HUES6 (cell line): ENCODE measurements around the gene SLC25A10.
"Not testable (repeated sequence)": the region's sequence is repeated elsewhere in the genome, so short reads cannot be mapped to it uniquely, and the experiment has no call there.

Experiments
- H3K27ac ChIP-seq: 2 replicates; pipeline ENCODE4 v1.7.0; 2013; ENCODE audit warnings: low read depth, mild to moderate bottlenecking, low read length, inconsistent platforms
- H3K27me3 ChIP-seq: 2 replicates; pipeline ENCODE4 v1.6.1; 2013; ENCODE audit warnings: low read length; ENCODE audit not compliant: control insufficient read depth, insufficient read depth
- H3K36me3 ChIP-seq: 2 replicates; pipeline ENCODE4 v1.6.1; 2013; ENCODE audit warnings: low read length; ENCODE audit not compliant: control insufficient read depth, insufficient read depth
- H3K4me1 ChIP-seq: 2 replicates; pipeline ENCODE4 v1.6.1; 2013; ENCODE audit warnings: low read length; ENCODE audit not compliant: control insufficient read depth, insufficient read depth
- H3K4me3 ChIP-seq: 2 replicates; pipeline ENCODE4 v1.5.1; 2013; ENCODE audit warnings: low read depth, low read length
- H3K9ac ChIP-seq: one replicate; pipeline ENCODE4 v1.6.1; 2013; ENCODE audit warnings: mild to moderate bottlenecking, low read length
- H3K9me3 ChIP-seq: 2 replicates; pipeline ENCODE4 v1.6.1; 2013; ENCODE audit warnings: low read depth, low read length; ENCODE audit not compliant: control insufficient read depth, insufficient read depth

SLC25A10 gene

DNA sequence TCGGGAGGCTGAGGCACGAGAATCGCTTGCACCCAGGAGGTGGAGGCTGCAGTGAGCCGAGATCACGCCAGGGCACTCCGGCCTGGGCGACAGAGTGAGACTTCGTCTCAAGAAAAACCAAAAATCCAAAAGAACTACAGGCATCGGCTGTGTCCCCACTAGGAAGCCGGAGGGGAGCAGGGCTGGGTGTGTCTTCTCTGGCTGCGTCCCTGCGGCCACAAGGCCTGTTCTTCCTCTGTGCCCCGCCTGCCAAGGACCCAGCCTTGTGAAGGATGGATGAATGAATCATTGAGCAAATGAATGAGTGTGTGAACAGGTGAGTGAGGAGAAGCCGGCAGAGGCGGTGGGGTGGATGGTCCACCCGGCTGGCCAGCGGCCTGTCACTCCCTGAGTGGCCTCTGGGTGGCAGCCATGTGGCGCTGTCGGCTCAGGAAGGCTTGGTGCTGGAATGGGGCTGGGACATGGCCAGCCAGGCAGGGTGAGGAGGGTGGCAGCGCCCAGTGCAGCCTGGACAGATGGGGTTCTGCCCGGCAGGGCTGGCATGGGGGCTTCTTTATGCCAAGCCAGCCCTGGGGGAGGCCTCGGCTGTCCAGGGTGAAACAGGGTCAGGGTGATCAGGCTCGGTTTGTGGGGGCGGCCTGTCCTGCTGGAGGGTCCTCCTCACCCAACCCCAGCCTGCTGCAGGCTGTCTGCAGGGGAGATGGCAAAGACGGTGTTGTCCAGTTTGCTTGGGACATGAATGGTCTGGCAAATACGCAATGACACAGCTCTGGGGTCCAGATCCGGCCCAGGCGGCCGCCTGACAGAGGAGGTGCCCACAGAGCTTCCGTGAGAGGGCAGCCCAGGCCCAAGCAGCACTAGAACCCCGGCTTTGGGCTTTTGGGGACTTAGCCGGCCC lies 21.7 kb downstream of the SLC25A10 start:
- Histone ChIP-seq H3K4me3 (no peak overlapping the region), H3K4me1 (peaks cover 16% of the 10 kb centered on the region)

DNA sequence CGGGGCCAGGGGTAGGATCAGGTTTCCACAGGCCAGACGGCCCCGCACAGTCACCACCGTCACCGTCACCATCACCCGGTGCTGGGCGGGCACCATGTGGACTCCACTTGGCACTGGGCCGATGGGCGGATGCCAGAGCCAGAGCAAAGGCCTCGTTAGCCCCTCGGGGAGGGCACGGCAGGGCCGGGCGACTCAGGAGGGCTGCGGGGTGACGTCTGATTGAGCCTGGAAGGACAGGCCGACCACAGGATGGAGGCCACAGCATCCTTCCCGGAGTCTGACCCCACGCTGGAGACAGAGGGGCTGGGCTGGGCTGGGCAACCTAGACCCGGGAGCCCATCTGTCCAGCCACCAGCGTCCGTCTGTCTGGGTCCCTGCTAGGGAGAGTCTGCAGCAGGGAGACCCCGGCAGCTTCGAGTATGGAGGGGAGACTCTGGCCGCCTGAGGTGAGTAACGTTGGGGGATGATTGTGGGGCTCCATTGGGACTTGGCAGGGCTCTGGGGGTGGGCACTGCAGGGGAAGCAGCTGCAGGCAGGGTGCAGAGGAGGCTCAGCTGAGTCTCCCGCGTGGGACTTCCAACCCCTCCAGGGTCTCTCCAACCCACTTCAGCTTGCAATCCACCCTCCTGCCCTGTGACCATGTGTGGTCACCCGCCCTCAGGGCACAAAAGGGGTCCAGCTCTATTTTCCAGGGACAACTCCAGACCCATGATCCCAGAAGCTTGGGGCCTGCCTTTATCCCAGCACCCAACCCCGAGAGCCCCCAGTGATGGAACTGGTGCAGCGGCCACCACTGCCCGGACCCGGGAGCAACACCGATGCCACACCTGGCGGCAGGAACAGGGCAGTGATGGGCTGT lies 22.6 kb downstream of the SLC25A10 start:
- Histone ChIP-seq H3K4me3 (no peak overlapping the region), H3K27me3 (peaks cover 18% of the 10 kb centered on the region; the same call in 1 of the 2 replicates), H3K4me1 (peaks cover 16% of the 10 kb centered on the region), H3K36me3 (no peaks in the 10 kb centered on the region), H3K9ac (no peak overlapping the region), H3K27ac (no peak overlapping the region), H3K9me3 (no peaks in the 10 kb centered on the region)

More for the DNA sequence above, 21.7 kb downstream of the SLC25A10 start:
- Histone ChIP-seq H3K36me3 (no peaks in the 10 kb centered on the region), H3K27ac (no peak overlapping the region), H3K27me3 (peaks cover 18% of the 10 kb centered on the region; the same call in 1 of the 2 replicates), H3K9me3 (no peaks in the 10 kb centered on the region), H3K9ac (no peak overlapping the region)

- Histone ChIP-seq H3K36me3 (no peaks in the 10 kb centered on the region), H3K27me3 (peaks cover 18% of the 10 kb centered on the region; the same call in 1 of the 2 replicates), H3K4me1 (peaks cover 16% of the 10 kb centered on the region), H3K27ac (no peak overlapping the region), H3K4me3 (no peak overlapping the region; the same call in 1 of the 2 replicates), H3K9me3 (no peaks in the 10 kb centered on the region), H3K9ac (no peak overlapping the region)
These were observed 23.4 kb downstream of the SLC25A10 start for GRCh38 chr17:81735264-81736102.

DNA sequence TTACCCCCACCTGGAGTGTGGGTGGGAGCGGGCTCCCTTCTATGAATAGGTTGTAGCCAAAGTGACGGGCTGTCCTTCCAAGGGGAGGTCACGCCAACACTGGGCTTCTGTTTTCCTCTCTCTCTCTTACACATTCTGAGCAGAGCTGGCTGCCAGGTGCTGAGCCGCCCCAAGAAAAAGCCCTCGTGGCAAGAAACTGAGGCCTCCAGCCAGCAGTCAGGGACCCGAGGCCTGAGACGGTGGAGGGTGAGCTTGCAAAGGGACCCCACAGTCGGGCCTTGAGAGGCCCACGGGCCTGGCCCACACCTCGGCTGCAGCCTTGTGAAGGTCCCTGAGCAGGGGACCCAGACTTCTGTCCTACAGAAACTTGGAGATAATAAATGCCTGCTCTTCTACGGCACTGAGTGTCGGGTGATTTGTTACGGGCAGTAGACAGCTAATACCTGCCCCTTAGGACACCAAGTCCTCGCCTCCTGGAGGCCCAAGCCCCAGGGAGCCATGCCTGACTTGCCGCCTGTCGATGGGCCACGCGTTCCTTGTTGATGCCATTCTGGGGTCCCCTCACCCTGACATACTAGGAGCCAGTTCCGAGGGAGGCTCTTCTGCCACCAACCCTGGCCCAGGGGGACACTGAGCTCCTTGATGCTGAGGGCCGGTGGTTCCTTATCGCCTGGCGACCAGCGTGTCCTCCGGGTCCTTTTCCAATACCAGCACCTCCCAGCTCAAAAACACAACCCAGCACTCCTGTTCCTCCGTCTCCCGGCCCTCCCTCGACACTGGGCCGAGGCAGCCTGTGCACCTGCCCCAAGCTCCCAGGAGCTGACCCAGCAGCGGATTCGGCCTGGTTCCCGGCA lies 26.1 kb downstream of the SLC25A10 start:
- peaks cover 10% of the 10 kb centered on the region for H3K4me1 ChIP-seq
- no peak overlapping the region for H3K9ac ChIP-seq
- H3K27ac ChIP-seq: no peak overlapping the region

GRCh38 chr17:81738801-81739393 lies 26.8 kb downstream of the SLC25A10 start:
- H3K4me1 ChIP-seq: peaks cover 10% of the 10 kb centered on the region
- no peak overlapping the region for H3K27ac ChIP-seq
- peaks cover 18% of the 10 kb centered on the region; the same call in 1 of the 2 replicates for H3K27me3 ChIP-seq

More for the DNA sequence above, 26.1 kb downstream of the SLC25A10 start:
- no peak overlapping the region for H3K4me3 ChIP-seq
- peaks cover 18% of the 10 kb centered on the region; the same call in 1 of the 2 replicates for H3K27me3 ChIP-seq
- no peaks in the 10 kb centered on the region for H3K36me3 ChIP-seq
- no peaks in the 10 kb centered on the region for H3K9me3 ChIP-seq

DNA sequence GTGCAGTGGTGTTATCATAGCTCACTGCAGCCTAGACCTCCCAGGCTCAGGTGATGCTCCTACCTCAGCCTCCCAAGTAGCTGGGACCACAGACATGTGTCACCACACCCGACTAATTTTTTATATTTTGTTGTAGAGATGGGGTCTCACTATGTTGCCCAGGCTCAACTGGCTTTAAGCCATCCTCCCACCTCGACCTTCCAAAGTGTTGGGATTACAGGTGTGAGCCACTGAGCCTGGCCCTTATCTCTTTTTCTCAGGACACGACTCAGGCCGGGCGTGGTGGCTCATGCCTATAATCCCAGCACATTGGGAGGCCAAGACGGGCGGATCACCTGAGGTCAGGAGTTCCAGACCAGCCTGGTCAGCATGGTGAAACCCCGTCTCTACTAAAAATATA lies 27.5 kb downstream of the SLC25A10 start:
- not testable (repeated sequence) for H3K9ac ChIP-seq, H3K9me3 ChIP-seq, H3K4me3 ChIP-seq, H3K36me3 ChIP-seq, H3K27ac ChIP-seq
- peaks cover 18% of the 10 kb centered on the region; the same call in 1 of the 2 replicates for H3K27me3 ChIP-seq
- peaks cover 10% of the 10 kb centered on the region for H3K4me1 ChIP-seq

More at GRCh38 chr17:81738801-81739393, 26.8 kb downstream of the SLC25A10 start:
- Histone ChIP-seq H3K9ac (no peak overlapping the region), H3K4me3 (no peak overlapping the region), H3K36me3 (no peaks in the 10 kb centered on the region), H3K9me3 (no peaks in the 10 kb centered on the region)

DNA sequence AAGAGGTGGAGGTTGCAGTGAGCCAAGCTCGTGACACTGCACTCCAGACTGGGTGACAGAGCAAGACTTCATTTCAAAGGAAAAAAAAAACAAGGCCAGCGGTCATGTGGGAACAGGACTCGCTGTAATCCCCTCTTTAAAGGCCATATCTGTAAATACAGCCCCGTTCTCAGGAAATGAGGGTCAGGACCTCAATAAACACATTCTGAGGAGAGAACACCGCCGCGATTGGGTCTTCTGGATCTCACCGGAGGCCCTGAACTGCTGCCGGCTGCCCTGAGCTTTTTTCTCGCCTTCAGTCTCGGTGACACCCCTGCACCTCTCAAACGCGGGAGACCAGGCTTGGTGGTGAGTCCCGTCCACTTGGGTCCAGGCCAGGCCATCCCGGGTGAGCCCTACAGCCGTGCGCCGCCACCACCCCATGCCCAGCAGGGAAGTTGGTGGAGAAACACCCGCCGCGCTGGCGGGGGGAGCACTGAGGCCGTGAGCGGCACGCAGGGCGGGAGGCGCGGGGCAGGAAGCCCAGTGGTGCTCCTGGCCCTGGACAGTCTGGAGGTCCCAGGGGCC lies 28.4 kb downstream of the SLC25A10 start:
- no peak overlapping the region for H3K27ac ChIP-seq
- no peaks in the 10 kb centered on the region for H3K36me3 ChIP-seq
- H3K9me3 ChIP-seq: no peaks in the 10 kb centered on the region
- no peak overlapping the region for H3K9ac ChIP-seq
- H3K4me3 ChIP-seq: no peak overlapping the region
- peaks cover 8% of the 10 kb centered on the region for H3K4me1 ChIP-seq
- peaks cover 12% of the 10 kb centered on the region; the same call in 1 of the 2 replicates for H3K27me3 ChIP-seq

DNA sequence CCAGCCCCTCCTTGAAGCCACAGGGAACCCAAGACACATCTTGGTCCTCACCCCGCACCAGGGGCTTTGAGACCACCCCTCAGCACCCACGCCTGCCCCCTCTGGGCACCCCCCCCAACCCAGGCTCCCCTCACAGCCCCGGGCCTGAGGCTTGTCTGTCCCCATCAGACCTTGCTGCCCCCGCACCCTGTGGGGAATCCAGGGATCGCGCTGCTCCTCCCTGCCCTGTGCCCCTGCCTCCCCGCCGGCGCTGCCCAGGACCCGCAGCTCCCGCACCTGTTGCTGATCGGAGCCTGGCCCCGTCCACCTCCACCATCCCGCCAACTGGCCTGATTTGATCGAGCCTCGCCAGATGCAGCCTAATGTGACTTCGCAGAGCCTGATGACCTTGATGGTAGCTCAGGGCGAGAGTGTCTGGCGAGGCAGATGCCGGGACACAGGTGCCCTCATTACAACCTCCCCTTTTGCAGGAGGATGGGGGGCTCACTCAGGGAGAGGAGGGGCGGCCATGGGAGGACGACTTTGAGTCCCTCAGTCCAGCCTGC lies 29.0 kb downstream of the SLC25A10 start:
- peaks cover 2% of the 10 kb centered on the region; the same call in 1 of the 2 replicates for H3K4me1 ChIP-seq
- H3K27ac ChIP-seq: no peak overlapping the region
- no peak overlapping the region for H3K9ac ChIP-seq
- no peak overlapping the region for H3K4me3 ChIP-seq
- H3K27me3 ChIP-seq: peaks cover 5% of the 10 kb centered on the region; the same call in 1 of the 2 replicates
- no peaks in the 10 kb centered on the region for H3K9me3 ChIP-seq
- H3K36me3 ChIP-seq: no peaks in the 10 kb centered on the region
